ENCODE measurements around the gene MPRIP.
"Not testable (repeated sequence)": the region's sequence is repeated elsewhere in the genome, so short reads cannot be mapped to it uniquely, and the experiment has no call there.

The MPRIP gene

DNA sequence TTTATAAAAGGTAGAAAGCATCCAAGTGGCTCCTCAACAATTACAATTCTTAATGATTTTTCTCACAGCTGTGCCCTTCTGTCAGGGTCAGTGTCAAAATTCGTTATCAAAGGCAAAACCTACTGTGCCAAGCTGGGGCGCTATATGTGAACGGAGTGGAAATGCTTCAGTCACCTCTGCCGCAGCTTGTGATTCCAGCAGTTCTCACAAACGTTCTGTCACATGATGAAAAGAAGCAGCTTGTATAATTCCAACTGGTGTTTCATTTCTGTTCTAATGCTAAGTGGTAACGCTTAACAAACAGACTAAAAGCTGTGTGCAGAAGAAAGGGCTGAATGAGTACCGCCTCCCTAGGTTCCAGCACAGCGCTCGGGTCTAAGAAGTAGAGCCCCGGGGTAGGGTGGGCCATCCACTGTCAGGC is 149.7 kb downstream of the MPRIP start:
- DNase-seq = no peak

DNA sequence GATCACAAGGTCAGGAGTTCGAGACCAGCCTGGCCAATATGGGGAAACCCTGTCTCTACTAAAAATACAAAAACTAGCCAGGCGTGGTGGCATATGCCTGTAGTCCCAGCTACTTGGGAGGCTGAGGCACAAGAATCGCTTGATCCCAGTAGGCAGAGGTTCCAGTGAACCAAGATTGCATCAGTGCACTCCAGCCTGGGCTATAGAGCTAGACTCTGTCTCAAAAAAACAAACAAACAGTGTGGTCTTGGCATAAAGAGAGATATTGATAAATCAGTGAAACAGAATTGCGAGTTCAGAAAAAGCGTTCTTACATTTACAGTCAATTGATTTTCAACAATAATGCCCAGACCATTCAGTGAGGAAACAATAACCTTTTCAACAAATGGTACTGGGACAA is 153.2 kb downstream of the MPRIP start:
- DNase-seq = not testable (repeated sequence)

- DNase-seq = no peak
These were observed 154.5 kb downstream of the MPRIP start for GRCh38 chr17:17196776-17197175.

DNA sequence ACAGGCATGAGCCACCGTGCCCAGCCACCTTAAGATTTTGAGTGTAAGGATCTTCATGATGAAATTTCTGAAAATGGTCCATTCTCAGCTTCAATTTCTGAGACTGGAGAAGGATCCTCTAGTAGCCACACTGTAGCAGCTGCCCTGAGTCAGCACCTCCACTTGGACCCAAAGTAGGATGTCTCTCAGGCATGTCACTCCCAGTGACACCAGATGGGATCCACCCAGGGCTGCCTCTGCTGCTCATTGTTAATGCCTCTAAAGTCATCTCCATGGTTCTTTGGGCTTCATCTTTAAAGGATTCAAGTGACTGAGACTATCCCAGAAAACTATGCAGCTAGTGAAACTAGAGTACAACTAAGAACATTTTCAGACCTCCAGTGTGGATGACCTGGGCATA is 156.0 kb downstream of the MPRIP start:
- DNase-seq = no peak

DNA sequence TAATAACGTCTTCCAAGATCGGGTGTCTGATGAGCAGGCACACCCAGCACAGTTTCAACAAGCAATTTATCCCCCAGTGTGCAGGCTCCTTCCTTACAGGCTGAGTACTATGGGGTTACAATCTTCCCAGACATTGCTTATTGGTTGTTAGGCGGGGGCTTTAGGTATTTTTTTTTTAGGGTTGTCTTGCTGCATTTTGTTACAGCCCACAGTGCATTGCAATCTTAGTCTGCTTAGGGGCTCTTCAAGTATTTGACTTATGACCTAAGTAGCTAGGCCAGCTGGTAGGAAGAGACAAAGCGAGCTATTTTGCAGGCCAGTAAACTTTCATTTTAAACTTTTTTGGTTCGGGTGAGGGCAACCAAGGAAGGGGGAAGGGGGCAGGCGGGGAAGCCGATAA is 158.1 kb downstream of the MPRIP start:
- no peak for DNase-seq

DNA sequence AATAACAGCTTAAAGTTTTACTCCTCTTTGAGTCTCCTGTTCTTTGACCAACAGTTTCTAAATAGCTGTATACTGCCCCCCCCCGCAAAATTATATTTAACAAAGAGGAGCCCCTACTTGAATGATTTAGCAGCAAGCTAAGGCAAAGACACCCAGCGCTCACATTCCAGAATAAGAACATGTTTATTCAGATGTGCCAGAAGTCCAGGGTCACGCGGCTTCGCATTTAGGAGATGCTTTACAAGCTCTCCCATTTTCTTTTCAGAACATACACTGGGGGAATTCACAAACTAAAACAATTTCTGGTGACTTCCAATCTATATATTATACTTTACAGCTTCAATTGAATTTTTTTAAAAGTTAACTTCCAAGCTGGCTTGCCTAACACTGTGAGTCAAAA is 158.6 kb downstream of the MPRIP start:
- no peak for DNase-seq

GRCh38 chr17:17201271-17201670 is 159.0 kb downstream of the MPRIP start:
- DNase-seq = no peak

DNA sequence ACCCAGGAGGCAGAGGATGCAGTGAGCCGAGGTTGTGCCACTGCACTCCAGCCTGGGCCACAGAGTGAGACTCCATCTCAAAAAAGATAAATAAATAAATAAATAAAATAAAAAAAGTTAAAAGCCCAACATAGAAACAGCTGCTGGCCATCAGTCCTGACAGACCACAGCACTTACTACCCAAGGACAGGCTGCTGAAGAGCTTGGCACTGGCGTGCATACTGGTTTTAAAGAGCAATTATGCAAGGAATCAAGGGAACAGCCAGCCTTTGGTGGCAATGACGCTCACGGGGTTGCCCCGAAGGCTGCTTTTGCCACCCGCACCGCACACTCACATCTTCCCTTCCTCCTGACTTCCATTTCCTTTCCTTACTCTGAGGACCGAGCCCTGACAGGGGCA is 159.7 kb downstream of the MPRIP start:
- no peak for DNase-seq

DNA sequence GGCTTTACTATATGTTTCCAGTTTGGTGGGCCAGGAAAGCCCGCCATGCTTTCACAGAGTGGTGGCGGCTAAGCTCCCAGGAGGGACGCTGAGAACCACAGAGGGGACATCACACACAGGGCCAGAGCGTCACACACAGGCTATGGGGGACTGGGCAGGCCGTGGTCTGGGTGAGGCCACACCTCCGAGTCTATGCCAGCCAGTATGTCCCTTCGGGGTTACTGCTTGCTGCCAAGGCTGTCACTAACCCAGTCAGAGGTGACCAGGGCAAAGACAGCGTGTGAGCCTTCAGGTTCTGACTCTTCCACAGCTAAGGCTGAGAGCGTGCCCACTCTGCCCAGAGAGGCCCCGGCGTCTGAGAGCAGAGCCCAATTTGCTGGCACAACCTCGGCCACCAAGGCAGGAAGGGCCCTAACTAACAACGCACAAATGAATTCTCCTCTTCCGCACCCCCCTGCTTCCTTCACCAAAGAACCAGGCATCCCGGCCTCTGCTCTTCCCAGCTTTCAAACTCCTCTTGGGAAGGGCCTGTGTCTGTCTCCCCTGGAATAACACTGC is 161.0 kb downstream of the MPRIP start:
- no peak for DNase-seq

DNA sequence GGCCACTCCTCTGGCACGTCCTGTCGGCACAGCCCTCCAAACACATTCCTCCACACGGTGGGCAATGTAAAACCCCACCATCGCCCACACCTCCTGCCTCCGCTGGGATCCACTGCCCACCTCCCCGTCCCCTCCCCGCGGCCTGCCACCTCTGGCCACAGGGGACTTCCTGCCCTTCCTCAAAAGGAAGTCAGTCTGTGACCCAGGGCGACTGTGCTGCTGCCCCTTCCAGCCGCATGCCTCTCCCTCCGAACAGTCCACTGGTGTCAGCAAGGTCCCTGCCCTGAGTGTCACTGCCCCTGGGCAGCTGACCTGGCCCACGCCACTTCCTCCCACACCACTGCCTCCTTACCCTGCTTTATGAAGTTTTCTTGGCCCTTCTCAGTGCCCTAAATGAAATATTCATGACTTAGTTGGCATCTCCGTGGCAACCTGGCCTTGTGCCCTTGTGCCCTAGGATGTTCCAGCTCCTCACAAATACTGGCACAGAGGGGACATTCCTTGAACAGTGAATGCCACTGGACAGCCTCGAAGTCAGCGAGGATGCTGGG is 161.9 kb downstream of the MPRIP start:
- no peak for DNase-seq

- no peak for DNase-seq
These were observed 162.5 kb downstream of the MPRIP start for GRCh38 chr17:17204635-17205231.

DNA sequence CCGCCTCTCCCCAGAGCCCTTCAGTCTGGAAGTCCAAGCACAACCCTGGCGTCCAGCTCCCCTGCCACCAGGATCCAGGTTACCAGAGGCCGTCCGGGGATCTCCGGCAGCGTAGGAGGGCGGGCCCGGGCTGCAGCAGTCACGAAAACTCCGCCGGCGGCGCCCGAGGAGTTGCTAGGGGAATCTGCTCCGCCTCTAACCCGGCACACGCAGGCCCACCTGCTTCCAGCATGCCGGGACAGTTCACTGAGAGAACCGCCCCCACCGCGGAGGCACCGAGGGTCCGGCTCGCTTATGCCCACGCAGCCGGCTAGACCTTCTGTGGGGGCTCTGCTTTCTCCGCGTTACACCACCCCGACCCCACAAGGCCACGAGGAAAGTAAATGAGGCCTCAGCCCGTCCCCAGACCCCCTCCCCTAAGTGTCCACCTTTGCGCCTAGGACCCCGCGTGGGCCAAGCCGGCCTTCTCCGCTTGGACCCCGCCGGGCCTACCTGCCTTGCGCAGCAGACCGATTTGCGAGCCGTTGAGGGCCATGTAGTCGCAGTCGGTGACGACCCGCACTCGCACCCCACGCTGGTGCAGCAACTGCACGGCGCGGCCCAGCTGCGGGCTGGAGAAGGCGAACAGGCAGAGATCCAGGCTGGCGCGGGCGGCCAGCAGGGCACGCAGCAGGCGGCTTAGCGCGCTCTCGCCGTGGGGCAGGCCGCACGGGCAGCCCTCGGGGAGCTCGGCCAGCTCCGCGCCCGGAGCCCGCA is 163.3 kb downstream of the MPRIP start:
- DNase-seq = no peak

GRCh38 chr17:17206124-17206912 is 164.1 kb downstream of the MPRIP start, which contains the start of gene PLD6:
TSS of gene PLD6 (minus strand) at chr17:17206333. CDS start at chr17:17206286, 47 bp downstream.
- peak; percentile 64 for DNase-seq

DNA sequence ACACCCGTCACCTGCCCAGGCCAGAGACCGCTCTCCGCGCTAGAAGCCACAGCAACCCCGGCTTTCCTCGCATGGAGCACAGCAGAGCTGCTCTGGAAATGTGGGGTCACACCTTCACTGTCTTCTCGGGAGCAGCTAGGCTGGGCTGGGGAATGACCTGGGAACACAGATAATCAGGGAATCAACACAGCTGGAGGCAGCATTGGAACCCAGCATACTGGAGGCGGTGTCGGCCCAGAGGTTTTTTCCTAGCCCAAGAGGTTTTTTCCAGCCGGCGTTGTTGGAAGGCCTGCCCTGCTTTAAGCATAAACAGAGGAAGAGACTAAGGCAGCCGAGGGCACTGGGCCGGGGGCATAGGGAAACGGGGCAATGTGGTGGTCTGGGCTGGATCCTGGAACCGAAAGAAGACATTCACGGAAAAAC is 164.7 kb downstream of the MPRIP start:
- DNase-seq = no peak

- DNase-seq = no peak
These were observed 165.7 kb downstream of the MPRIP start for GRCh38 chr17:17207998-17208397.

GRCh38 chr17:17213775-17214174 is 171.5 kb downstream of the MPRIP start:
- no peak for DNase-seq

DNA sequence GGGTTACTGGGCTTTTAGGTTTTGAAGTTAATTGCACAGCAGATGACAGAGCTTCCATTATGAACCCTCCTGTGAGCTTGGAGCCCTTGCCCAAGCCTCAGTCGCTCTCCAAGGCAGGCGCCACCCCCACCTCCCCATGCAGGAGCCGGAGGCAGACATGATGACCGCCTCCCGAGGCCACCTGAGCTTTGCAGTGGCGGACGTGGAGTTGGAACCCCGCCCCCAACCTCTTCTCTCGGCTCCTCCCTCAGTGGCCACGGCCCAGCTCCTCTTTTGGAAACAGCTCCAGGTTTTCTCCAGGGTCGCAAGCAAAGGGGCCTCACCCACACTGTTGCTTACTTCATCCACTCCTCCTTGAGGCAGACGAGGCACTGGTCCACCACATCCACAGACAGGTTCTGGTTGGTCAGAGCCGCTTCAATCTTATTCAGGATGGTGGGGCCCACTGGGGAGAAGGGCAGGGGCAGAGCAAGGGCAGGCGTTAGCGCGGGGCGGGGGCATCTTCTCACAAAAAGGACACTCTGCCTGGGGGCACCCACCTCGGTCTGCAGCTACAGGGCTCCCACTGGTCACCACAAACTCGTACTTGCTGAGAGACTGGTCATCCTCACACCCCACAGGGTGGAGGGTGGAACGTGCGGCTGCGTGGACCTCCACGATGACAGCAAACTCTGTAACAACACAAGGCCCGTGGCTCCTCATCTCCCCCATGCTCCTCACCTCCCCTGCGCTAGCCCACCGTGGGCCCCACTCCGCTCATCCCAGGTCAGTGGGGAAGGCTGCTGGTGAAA is 172.6 kb downstream of the MPRIP start:
- no peak for DNase-seq

DNA sequence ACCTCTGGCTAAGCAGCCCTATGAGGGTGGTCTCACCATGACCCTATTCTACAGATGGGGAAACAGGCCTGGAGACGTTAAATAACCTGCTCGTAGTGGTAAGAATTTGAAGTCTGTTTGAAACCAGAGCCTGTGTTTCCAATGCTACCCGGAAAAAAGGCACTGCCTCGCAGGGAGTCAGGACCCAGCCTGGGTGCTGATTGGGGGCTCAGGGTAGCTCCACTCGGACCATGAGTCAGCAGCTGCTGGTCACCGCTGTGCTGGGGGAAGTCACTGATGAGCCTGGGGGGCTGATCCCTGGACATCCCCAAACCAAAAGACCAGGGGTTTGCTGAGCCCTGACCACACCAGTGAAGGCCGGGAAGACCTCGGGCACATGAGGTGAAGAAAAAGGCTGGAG is 173.3 kb downstream of the MPRIP start:
- no peak for DNase-seq

- DNase-seq = no peak
These were observed 174.0 kb downstream of the MPRIP start for GRCh38 chr17:17216236-17216635.

GRCh38 chr17:17216776-17217175 is 174.5 kb downstream of the MPRIP start:
- DNase-seq = no peak

DNA sequence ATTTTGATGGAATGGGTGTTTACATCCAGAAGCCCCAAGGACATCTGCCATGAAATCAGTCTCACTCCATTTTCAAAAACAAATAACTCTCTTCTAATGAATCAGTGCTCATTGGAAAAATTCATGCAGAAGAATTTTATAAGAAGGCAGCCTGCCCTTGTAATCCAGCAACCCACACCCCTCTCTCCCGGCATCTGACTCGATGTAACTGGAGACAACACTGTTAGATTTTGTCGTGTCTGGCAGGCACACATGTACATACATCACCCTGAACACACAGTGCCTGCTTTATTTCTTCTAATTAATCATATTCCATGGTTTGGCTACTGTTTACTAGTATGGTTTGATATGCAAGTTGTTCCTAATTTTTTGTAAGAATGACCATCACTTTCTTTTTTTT is 175.7 kb downstream of the MPRIP start:
- DNase-seq = no peak

- DNase-seq = no peak
These were observed 178.3 kb downstream of the MPRIP start for GRCh38 chr17:17220529-17220928.

Data from GDM1 (cell line).